HepG2 (cell line): ENCODE results near the gene CD8A. TPM values are rescaled to one million over a fixed set of nuclear protein-coding genes. Genes with fewer than 3 reads are reported as not detected.

Source experiments
- ATAC-seq: fragments of 200-7000 bp; cut with Tn5 transposase; 3 replicates; pipeline ENCODE4 v1.9.1; 2020; ENCODE audit warnings: mild to moderate bottlenecking, moderate library complexity
- BruUV-seq: library from RNA; stranded (reverse); fragments of 400-500 nt; replicated peaks from 2 replicates; lab custom pipeline; 2021; lab: Mats Ljungman, UMichigan
- CTCF ChIA-PET: fragments of 300-600 bp; formaldehyde crosslinking; extraction: SDS; loops from one replicate; lab custom pipeline; 2021; ENCODE audit warnings: low total read pairs, inconsistent platforms, low intra/inter-chr PET ratio; lab: Yijun Ruan, JAX
- POLR2A ChIA-PET: fragments of 350-600 bp; sonication (Branson Sonifier 250); formaldehyde crosslinking; loops from one replicate; lab custom pipeline; 2020; ENCODE audit warnings: antibody characterized with exemption, inconsistent platforms; lab: Yijun Ruan, JAX
- DNase-seq: peaks from one replicate; pipeline ENCODE4 v3.0.0-alpha.2; 2015; ENCODE audit warnings: low spot score
- FAIRE-seq: peaks from 3 replicates; lab custom pipeline; 2011; peaks lifted over from hg19 to GRCh38; lab: Jason Lieb, UNC
- H2AFZ ChIP-seq: one replicate; pipeline ENCODE4 v1.6.1; 2011; ENCODE audit warnings: low read length, inconsistent platforms
- H3K27ac ChIP-seq: fragments of 300-600 bp; 3 replicates; pipeline ENCODE4 v1.8.0; 2011; ENCODE audit warnings: mixed run types, mild to moderate bottlenecking, mixed read lengths, low read length, inconsistent platforms; ENCODE audit not compliant: insufficient read depth; ENCODE audit errors: extremely low read length
- H3K27me3 ChIP-seq, 2 experiments: fragments of 200-600 bp in 1 of 2; 2 replicates in 1 of 2; 3 replicates in 1 of 2; pipeline versions ENCODE4 v1.6.0 to v1.8.0; 2011; ENCODE audit warnings: low read length in 2 of 2, mild to moderate bottlenecking in 2 of 2, moderate library complexity in 2 of 2, inconsistent platforms in 1 of 2; ENCODE audit not compliant: insufficient read depth in 2 of 2, control insufficient read depth in 1 of 2
- H3K36me3 ChIP-seq, 2 experiments: fragments of 200-600 bp in 1 of 2; replicated peaks in 1 of 2; 2 replicates in 1 of 2; 3 replicates in 1 of 2; pipeline versions ENCODE4 v1.5.1 to v1.8.0; 2011; ENCODE audit warnings: low read length in 2 of 2, inconsistent platforms in 1 of 2; ENCODE audit not compliant: insufficient read depth in 2 of 2, control insufficient read depth in 1 of 2
- H3K4me1 ChIP-seq: 2 replicates; pipeline ENCODE4 v1.5.1; 2012; ENCODE audit warnings: low read length, inconsistent platforms; ENCODE audit not compliant: insufficient read depth
- H3K4me2 ChIP-seq: 2 replicates; pipeline ENCODE4 v1.6.0; 2011; ENCODE audit warnings: low read depth, low read length, inconsistent platforms
- H3K4me3 ChIP-seq, 3 experiments: fragments of 200-600 bp in 1 of 3; sonication (generic), shearing (Covaris generic) in 1 of 3; replicated peaks in 1 of 3; 2 replicates each; pipeline ENCODE4 v1.5.1; 2011 to 2016; ENCODE audit warnings: low read length in 3 of 3, inconsistent platforms in 2 of 3, low read depth in 2 of 3, mild to moderate bottlenecking in 2 of 3, control low read depth in 1 of 3, mixed read lengths in 1 of 3; ENCODE audit not compliant: insufficient read depth in 1 of 3
- H3K79me2 ChIP-seq: one replicate; pipeline ENCODE4 v1.6.1; 2011; ENCODE audit warnings: low read length, inconsistent platforms; ENCODE audit not compliant: insufficient read depth
- H3K9ac ChIP-seq: 2 replicates; pipeline ENCODE4 v1.6.0; 2011; ENCODE audit warnings: mild to moderate bottlenecking, low read depth, low read length, inconsistent platforms; ENCODE audit not compliant: insufficient read depth
- H3K9me3 ChIP-seq: 2 replicates; pipeline ENCODE4 v1.5.1; 2012; ENCODE audit warnings: mild to moderate bottlenecking, low read length
- H4K20me1 ChIP-seq: 2 replicates; pipeline ENCODE4 v1.6.0; 2011; ENCODE audit warnings: inconsistent platforms, mild to moderate bottlenecking, low read length, moderate library complexity; ENCODE audit not compliant: insufficient read depth
- ATM ChIP-seq: fragments of 450-650 bp; IDR thresholded peaks from 2 replicates; pipeline ENCODE4 v1.7.1; 2017; ENCODE audit warnings: mild to moderate bottlenecking, borderline replicate concordance
- HNF4G ChIP-seq, 2 experiments: sonication (generic) in 1 of 2; formaldehyde crosslinking in 1 of 2; IDR thresholded peaks; 2 replicates each; pipeline versions ENCODE4 v1.4.0 to v1.6.1; 2011 to 2020; ENCODE audit warnings: borderline replicate concordance in 2 of 2, low read depth in 2 of 2, mild to moderate bottlenecking in 2 of 2, low read length in 1 of 2, missing genetic modification reagents in 1 of 2, moderate library complexity in 1 of 2
- HOXD1 ChIP-seq: sonication (generic); formaldehyde crosslinking; IDR thresholded peaks from 2 replicates; pipeline ENCODE4 v1.5.0; 2020; ENCODE audit warnings: missing genetic modification reagents
- PAXIP1 ChIP-seq: sonication (generic); formaldehyde crosslinking; conservative IDR thresholded peaks from 2 replicates; pipeline ENCODE4 v1.4.0; 2020; ENCODE audit warnings: mild to moderate bottlenecking, missing genetic modification reagents, moderate library complexity
- TBL1XR1 ChIP-seq: fragments of 150-350 bp; IDR thresholded peaks from 2 replicates; pipeline ENCODE4 v1.6.1; 2014; ENCODE audit warnings: borderline replicate concordance, low read length; ENCODE audit not compliant: partially characterized antibody
- TSC22D2 ChIP-seq: sonication (generic); formaldehyde crosslinking; IDR thresholded peaks from 2 replicates; pipeline ENCODE4 v1.5.1; 2020; ENCODE audit warnings: missing genetic modification reagents, mild to moderate bottlenecking, borderline replicate concordance
- ZBTB7B ChIP-seq: sonication (generic); formaldehyde crosslinking; IDR thresholded peaks from 2 replicates; pipeline ENCODE4 v1.4.0; 2020; ENCODE audit warnings: missing genetic modification reagents
- ZNF317 ChIP-seq: sonication (generic); formaldehyde crosslinking; IDR thresholded peaks from 2 replicates; pipeline ENCODE4 v1.5.0; 2020; ENCODE audit warnings: mild to moderate bottlenecking, missing genetic modification reagents
- ZNF737 ChIP-seq: sonication (generic); formaldehyde crosslinking; IDR thresholded peaks from 2 replicates; pipeline ENCODE4 v1.5.0; 2020; ENCODE audit warnings: missing genetic modification reagents, mild to moderate bottlenecking, borderline replicate concordance
- WGBS: methylation state at CpG from one replicate; pipeline ENCODE4 v1.1.6; 2017; ENCODE audit warnings: low lambda C conversion rate; 5-methylcytosine and 5-hydroxymethylcytosine counted together
- in situ Hi-C: cut with HindIII; loops from 2 replicates; pipeline ENCODE4 v1.10.0; 2017; ENCODE audit warnings: low pct_unique_long_range_greater_than_20kb; ENCODE audit not compliant: extremely low pct_ligation_motif_present
- intact Hi-C: fragments of 100-400 bp; cut with micrococcal nuclease; formaldehyde crosslinking; loops from one replicate; pipeline ENCODE4 v1.10.0; 2022; ENCODE audit not compliant: unreplicated experiment
- polyA plus RNA-seq, 8 experiments: library from polyadenylated mRNA; depleted of rRNA in 3 of 8; stranded (reverse) in 7 of 8; unstranded in 1 of 8; fragments of >200 nt; fragmentation: Illumina TruSeq in 4 of 8; extraction: Trizol in 4 of 8; gene quantifications; 2 replicates each; pipeline versions ENCODE4 v1.2.1 to v1.2.3, GENCODE V29; 2011 to 2016; ENCODE audit warnings: low read depth in 4 of 8, missing spikeins in 1 of 8, mixed read lengths in 1 of 8; ENCODE audit not compliant: insufficient read depth in 1 of 8
- total RNA-seq, 5 experiments: library from RNA; depleted of rRNA; stranded (reverse); fragments of >200 nt; fragmentation: Illumina TruSeq; extraction: Trizol; gene quantifications; 2 replicates each; pipeline ENCODE4 v1.2.3, GENCODE V29; 2016; ENCODE audit warnings: low read depth in 1 of 5

Gene CD8A
- total and polyA plus RNA-seq, 2 of the 13 experiments (the other 11 are each of a cell fraction or from before 2014, with no cell fraction given): 0.09 TPM; not detected in 1

- H3K27me3 ChIP-seq: peaks cover 0 to 5% of the 10 kb centered on the region in 2 experiments; a peak in 2 of 5 replicates
- no peaks in the 10 kb centered on the region for H3K9me3 ChIP-seq
- H3K4me2 ChIP-seq: no peak overlapping the region
- H4K20me1 ChIP-seq: no peaks in the 10 kb centered on the region
- 0% methylated on average over 1 of the region's 1 CpG for WGBS
- no peak for ATAC-seq
- no peak overlapping the region for H3K27ac ChIP-seq
- CTCF ChIA-PET: no interaction called here
- no peaks in the 10 kb centered on the region for H3K36me3 ChIP-seq
- H2AFZ ChIP-seq: no peak overlapping the region
- in situ Hi-C loops: loop anchor here (25.0 kb wide), 1 partner anchor 122 kb away; the partner anchor contains the start of gene RGPD1
- TF ChIP-seq TSC22D2 (CRISPR knock-in tag) (no peak), ATM (no peak), TBL1XR1 (no peak), ZNF737 (CRISPR knock-in tag) (no peak), ZNF317 (no peak), ZBTB7B (no peak), HNF4G (IDR thresholded peaks at IDR 0.05; ENCODE audit: borderline replicate concordance, low read depth, low read length) (no peak), HNF4G (CRISPR knock-in tag; IDR thresholded peaks at IDR 0.05; ENCODE audit: borderline replicate concordance, low read depth) (no peak)
- TF ChIP-seq, all 625 proteins: peak for 0
- no peak for DNase-seq
- intact Hi-C loops: no loop called here
- no peaks in the 10 kb centered on the region for H3K4me1 ChIP-seq
- no peak overlapping the region for H3K9ac ChIP-seq
- POLR2A ChIA-PET: no interaction called here
- H3K79me2 ChIP-seq: no peaks in the 10 kb centered on the region
- BruUV-seq: no TSS peak
- FAIRE-seq: no peak
- H3K4me3 ChIP-seq: no peak overlapping the region
These were observed 24.9 kb upstream of the CD8A start for GRCh38 chr2:86815611-86816010.

- no peak overlapping the region for H3K4me2 ChIP-seq
- no peak overlapping the region for H3K9ac ChIP-seq
- no peak for ATAC-seq
- H3K27ac ChIP-seq: no peak overlapping the region
- POLR2A ChIA-PET: no interaction called here
- peaks cover 0 to 7% of the 10 kb centered on the region in 2 experiments; a peak in 4 of 5 replicates for H3K27me3 ChIP-seq
- WGBS: 80% methylated on average over 43 of the region's 43 CpGs
- H3K36me3 ChIP-seq: no peaks in the 10 kb centered on the region
- H3K4me1 ChIP-seq: peaks cover 24% of the 10 kb centered on the region
- intact Hi-C loops (loop anchor here (5.0 kb wide), 1 partner anchor 47 kb away; no protein-coding TSS in a partner anchor), in situ Hi-C loops (loop anchor here (25.0 kb wide), 1 partner anchor 128 kb away; the partner anchor contains the start of gene RGPD1)
- no peak overlapping the region for H3K4me3 ChIP-seq
- H4K20me1 ChIP-seq: no peaks in the 10 kb centered on the region
- CTCF ChIA-PET: no interaction called here
- FAIRE-seq: no peak
- H3K79me2 ChIP-seq: no peaks in the 10 kb centered on the region
- TF ChIP-seq TBL1XR1: no peak
- no peak for TF ChIP-seq PAXIP1 (CRISPR knock-in tag)
- TF ChIP-seq HOXD1: no peak
- no peak overlapping the region for H2AFZ ChIP-seq
- no TSS peak for BruUV-seq
- DNase-seq: no peak
- H3K9me3 ChIP-seq: no peaks in the 10 kb centered on the region
These were observed 18.9 kb upstream of the CD8A start for GRCh38 chr2:86809481-86810121.
